ENCODE data around the gene FDX2. TPM values are rescaled to one million over a fixed set of nuclear protein-coding genes. Genes with fewer than 3 reads are reported as not detected.
A peak's percentile ranks its signal among the peaks of the same experiment; 100 is the strongest.

FDX2 gene
- total and polyA plus RNA-seq, 2 of the 4 experiments (the other 2 are of a cell fraction), result 39.8 to 72.0 TPM

DNA sequence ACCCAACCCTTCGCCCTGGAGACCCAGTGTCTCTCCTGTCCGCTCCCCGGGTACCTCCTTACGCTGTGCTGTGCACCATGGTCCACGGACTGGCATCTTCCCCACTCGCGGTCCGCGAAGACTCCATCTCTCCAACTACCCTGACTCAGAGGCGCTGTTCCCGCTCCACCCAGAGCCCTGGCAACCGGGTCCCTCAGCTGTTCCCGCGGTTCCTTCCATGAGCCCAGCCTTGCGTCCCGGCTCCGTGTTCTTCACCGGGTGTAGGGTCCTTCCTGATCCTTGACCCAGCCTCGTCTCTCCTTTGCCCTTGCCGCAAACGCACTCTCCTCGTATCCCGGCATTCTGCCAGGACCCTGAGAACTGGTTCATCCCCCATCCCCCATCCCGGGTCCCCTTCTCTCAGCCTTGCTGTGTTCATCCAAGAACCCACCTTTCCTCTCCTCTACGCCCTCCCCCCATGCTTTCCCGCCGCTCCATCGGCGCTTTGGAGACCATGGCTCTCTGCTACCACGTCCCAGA lies 25.4 kb downstream of the FDX2 start:
- Histone ChIP-seq H2AFZ (replicated peaks; ENCODE audit: low read length, poor library complexity) (peak overlapping the region; percentile 92), H3K4me2 (ENCODE audit: low read depth, low read length) (peak overlapping the region; percentile 96), H3K14ac (replicated peaks; ENCODE audit: low read depth, low read length) (peak overlapping the region; percentile 51), H3K9me1 (ENCODE audit: insufficient read depth, low read length) (peaks cover 12% of the 10 kb centered on the region), H3K18ac (ENCODE audit: low read depth, low read length) (0 out of 2 replicates have a peak overlapping the region, but pooled peaks have one; percentile 45), H2BK20ac (ENCODE audit: low read depth, low read length) (no peak overlapping the region), H2BK5ac (ENCODE audit: low read depth, low read length, poor library complexity, severe bottlenecking) (no peak overlapping the region), H3K56ac (ENCODE audit: extremely low read depth, insufficient read depth, low read length) (no peak overlapping the region), H3K9ac (ENCODE audit: low read depth, low read length) (peak overlapping the region; percentile 29), H2AK9ac (replicated peaks; ENCODE audit: low read depth, low read length, poor library complexity) (peak overlapping the region; percentile 88), H2BK15ac (ENCODE audit: low read depth, low read length) (no peak overlapping the region), H4K91ac (ENCODE audit: insufficient read depth, low read depth, low read length) (peak overlapping the region; percentile 41; the same call in 1 of the 2 replicates), H3K9me3 (ENCODE audit: control insufficient read depth, insufficient read depth, low read length) (no peaks in the 10 kb centered on the region), H3K79me1 (ENCODE audit: low read depth in 1 of 2, low read length in 2 of 2) (peaks cover 0 to 4% of the 10 kb centered on the region in 2 experiments; a peak in 1 of 4 replicates), H4K20me1 (ENCODE audit: insufficient read depth, low read length) (peaks cover 3% of the 10 kb centered on the region), H4K8ac (ENCODE audit: low read depth in 2 of 2, low read length in 2 of 2) (peak overlapping the region in 1 of 2 experiments; percentile 59; a peak in 2 of 4 replicates), H3K23ac (ENCODE audit: low read depth, low read length) (0 out of 2 replicates have a peak overlapping the region, but pooled peaks have one; percentile 1), H2BK120ac (ENCODE audit: low read depth, low read length) (no peak overlapping the region), H3K4me3 (ENCODE audit: insufficient read depth, low read depth, low read length) (peak overlapping the region; percentile 77), H3K4me1 (ENCODE audit: control insufficient read depth, insufficient read depth, low read length) (peaks cover 24% of the 10 kb centered on the region), H2AK5ac (ENCODE audit: low read depth, low read length) (peak overlapping the region; percentile 30; the same call in 1 of the 2 replicates), H3K27me3 (ENCODE audit: control insufficient read depth, insufficient read depth, low read length) (no peaks in the 10 kb centered on the region; the same call in 1 of the 2 replicates), H3K36me3 (ENCODE audit: control insufficient read depth, insufficient read depth, low read length) (peaks cover 14% of the 10 kb centered on the region; the same call in 1 of the 2 replicates), H4K5ac (ENCODE audit: low read depth, low read length) (peak overlapping the region; percentile 32; the same call in 1 of the 2 replicates), H3K4ac (ENCODE audit: low read depth, low read length) (peak overlapping the region; percentile 55; the same call in 1 of the 2 replicates), H3K27ac (ENCODE audit: insufficient read depth, low read length) (no peak overlapping the region)
- dilution Hi-C loops (cut with HindIII; ENCODE audit: low sequenced_read_pairs, unreplicated experiment), result no loop called here
- intact Hi-C loops (cut with micrococcal nuclease), result no loop called here
- in situ Hi-C loops (cut with MboI; ENCODE audit: low sequenced_read_pairs), result no loop called here
- DNase-seq (peak; percentile 7), ATAC-seq (ENCODE audit: low read depth) (no peak)
- WGBS, 2 experiments (ENCODE audit: extremely low coverage in 2 of 2, insufficient read length in 1 of 2), result 8% methylated on average over 23 of the region's 30 CpGs; no CpG with 5 or more reads in 1 of the 2 experiments
- no TSS peak for BruUV-seq (replicated peaks)
- POLR2A ChIA-PET (ENCODE audit: unreplicated experiment), result interaction anchor here (0.6 kb wide), 1 partner anchor 14 kb away, joined by 4 read pairs; no protein-coding TSS in a partner anchor
- TF ChIP-seq SMC3 (IDR thresholded peaks at IDR 0.05; ENCODE audit: low read depth, low read length) (no peak), RCOR1 (IDR thresholded peaks at IDR 0.05; ENCODE audit: insufficient replicate concordance, low read length) (no peak), POLR2A (IDR thresholded peaks at IDR 0.05; ENCODE audit: low read depth, low read length) (0 out of 2 replicates have a peak, but pooled peaks have one; percentile 14), CHD1 (IDR thresholded peaks at IDR 0.05; ENCODE audit: low read depth, low read length) (no peak)
- CTCF ChIA-PET, result interaction anchor here (1.1 kb wide), 1 partner anchor 20 kb away, joined by 4 read pairs; no protein-coding TSS in a partner anchor
